HEK293 (cell line): ENCODE measurements around the gene BCL7A.
"Not testable (repeated sequence)": the region's sequence is repeated elsewhere in the genome, so short reads cannot be mapped to it uniquely, and the experiment has no call there.

Source experiments
- CTCF ChIA-PET: fragments of 350-600 bp; formaldehyde crosslinking; extraction: SDS; loops from one replicate; lab custom pipeline; 2021; ENCODE audit warnings: antibody characterized with exemption; lab: Yijun Ruan, JAX
- POLR2A ChIA-PET: fragments of 300-600 bp; formaldehyde crosslinking; extraction: SDS; loops from one replicate; lab custom pipeline; 2020; ENCODE audit warnings: antibody characterized with exemption, inconsistent platforms; lab: Yijun Ruan, JAX
- H3K27ac ChIP-seq: fragments of 200-500 bp; sonication (Bioruptor generic); 2 replicates; pipeline ENCODE4 v1.5.1; 2014; ENCODE audit warnings: low read depth, low read length, control low read depth, inconsistent platforms; ENCODE audit errors: extremely low read depth
- H3K36me3 ChIP-seq, 2 experiments: fragments of 200-500 bp in 1 of 2; sonication (Bioruptor generic) in 1 of 2; 1 replicate in 1 of 2; 2 replicates in 1 of 2; pipeline ENCODE4 v1.5.1; 2014 to 2017; ENCODE audit warnings: inconsistent platforms in 2 of 2, low read length in 2 of 2; ENCODE audit not compliant: control insufficient read depth in 2 of 2, insufficient read depth in 1 of 2
- H3K4me1 ChIP-seq: fragments of 200-500 bp; sonication (Bioruptor generic); 2 replicates; pipeline ENCODE4 v1.5.1; 2014; ENCODE audit warnings: mild to moderate bottlenecking, low read length, inconsistent platforms; ENCODE audit not compliant: control insufficient read depth, insufficient read depth
- H3K4me3 ChIP-seq: 2 replicates; pipeline ENCODE4 v1.5.1; 2011; ENCODE audit warnings: low read depth, mild to moderate bottlenecking, control low read depth, low read length, moderate library complexity
- H3K9me3 ChIP-seq: fragments of 200-500 bp; sonication (Bioruptor generic); 2 replicates; pipeline ENCODE4 v1.5.1; 2014; ENCODE audit warnings: low read depth, low read length, inconsistent platforms; ENCODE audit not compliant: control insufficient read depth, insufficient read depth
- BCL6B ChIP-seq: fragments of 450-650 bp; formaldehyde crosslinking; IDR thresholded peaks from 2 replicates; pipeline ENCODE4 v1.5.1; 2017; ENCODE audit warnings: missing biosample characterization, missing genetic modification characterization
- EGR2 ChIP-seq: fragments of 450-650 bp; formaldehyde crosslinking; IDR thresholded peaks from 2 replicates; pipeline ENCODE4 v1.5.1; 2016; ENCODE audit warnings: low read depth, missing biosample characterization, missing genetic modification characterization
- ELK4 ChIP-seq: IDR thresholded peaks from 2 replicates; pipeline ENCODE4 v1.6.1; 2011; ENCODE audit warnings: mild to moderate bottlenecking, low read depth, low read length, borderline replicate concordance
- GLIS1 ChIP-seq: fragments of 450-650 bp; formaldehyde crosslinking; IDR thresholded peaks from 2 replicates; pipeline ENCODE4 v1.5.1; 2016; ENCODE audit warnings: missing biosample characterization, missing genetic modification characterization
- KLF10 ChIP-seq: fragments of 450-650 bp; IDR thresholded peaks from 2 replicates; pipeline ENCODE4 v1.5.1; 2018; ENCODE audit warnings: missing biosample characterization, mild to moderate bottlenecking, missing genetic modification characterization
- MEIS1 ChIP-seq: sonication (generic); formaldehyde crosslinking; IDR thresholded peaks from 2 replicates; pipeline ENCODE4 v1.8.1; 2022; ENCODE audit warnings: missing genetic modification reagents, mild to moderate bottlenecking, borderline replicate concordance
- OSR2 ChIP-seq: fragments of 450-650 bp; formaldehyde crosslinking; IDR thresholded peaks from 2 replicates; pipeline ENCODE4 v1.5.1; 2016; ENCODE audit warnings: missing biosample characterization, missing genetic modification characterization
- REPIN1 ChIP-seq: fragments of 450-650 bp; formaldehyde crosslinking; IDR thresholded peaks from 2 replicates; pipeline ENCODE4 v1.5.1; 2017; ENCODE audit warnings: missing biosample characterization, missing genetic modification characterization, low read depth
- ZBTB17 ChIP-seq: fragments of 450-650 bp; formaldehyde crosslinking; IDR thresholded peaks from 2 replicates; pipeline ENCODE4 v1.5.1; 2016; ENCODE audit warnings: missing biosample characterization, missing genetic modification characterization
- ZFP3 ChIP-seq: fragments of 450-650 bp; formaldehyde crosslinking; IDR thresholded peaks from 2 replicates; pipeline ENCODE4 v1.5.1; 2016; ENCODE audit warnings: low read depth, missing biosample characterization, missing genetic modification characterization
- ZFP69B ChIP-seq: fragments of 450-650 bp; formaldehyde crosslinking; IDR thresholded peaks from 2 replicates; pipeline ENCODE4 v1.5.1; 2016; ENCODE audit warnings: missing biosample characterization, missing genetic modification characterization
- ZIC2 ChIP-seq: fragments of 450-650 bp; formaldehyde crosslinking; IDR thresholded peaks from 2 replicates; pipeline ENCODE4 v1.5.1; 2016; ENCODE audit warnings: missing biosample characterization, missing genetic modification characterization
- ZNF138 ChIP-seq: fragments of 450-650 bp; formaldehyde crosslinking; IDR thresholded peaks from 2 replicates; pipeline ENCODE4 v1.5.1; 2016; ENCODE audit warnings: missing biosample characterization, missing genetic modification characterization, borderline replicate concordance
- ZNF146 ChIP-seq: fragments of 450-650 bp; formaldehyde crosslinking; IDR thresholded peaks from 2 replicates; pipeline ENCODE4 v1.5.1; 2016; ENCODE audit warnings: missing biosample characterization, missing genetic modification characterization
- ZNF18 ChIP-seq: fragments of 450-650 bp; formaldehyde crosslinking; IDR thresholded peaks from 2 replicates; pipeline ENCODE4 v1.5.1; 2016; ENCODE audit warnings: missing biosample characterization, missing genetic modification characterization
- ZNF2 ChIP-seq: fragments of 450-650 bp; formaldehyde crosslinking; IDR thresholded peaks from 2 replicates; pipeline ENCODE4 v1.5.1; 2016; ENCODE audit warnings: missing biosample characterization, missing genetic modification characterization
- ZNF394 ChIP-seq: fragments of 450-650 bp; formaldehyde crosslinking; IDR thresholded peaks from 2 replicates; pipeline ENCODE4 v1.5.1; 2016; ENCODE audit warnings: missing biosample characterization, missing genetic modification characterization, mild to moderate bottlenecking, moderate library complexity, borderline replicate concordance
- ZNF692 ChIP-seq: fragments of 450-650 bp; formaldehyde crosslinking; IDR thresholded peaks from 2 replicates; pipeline ENCODE4 v1.5.1; 2016; ENCODE audit warnings: missing biosample characterization, missing genetic modification characterization
- ZNF701 ChIP-seq: fragments of 450-650 bp; formaldehyde crosslinking; IDR thresholded peaks from 2 replicates; pipeline ENCODE4 v1.5.1; 2016; ENCODE audit warnings: missing biosample characterization, missing genetic modification characterization
- ZNF777 ChIP-seq: fragments of 450-650 bp; formaldehyde crosslinking; IDR thresholded peaks from 2 replicates; pipeline ENCODE4 v1.5.1; 2017; ENCODE audit warnings: missing biosample characterization, missing genetic modification characterization, borderline replicate concordance
- ZNF785 ChIP-seq: fragments of 450-650 bp; formaldehyde crosslinking; IDR thresholded peaks from 2 replicates; pipeline ENCODE4 v1.5.1; 2016; ENCODE audit warnings: missing biosample characterization, missing genetic modification characterization
- ZSCAN16 ChIP-seq: fragments of 450-650 bp; formaldehyde crosslinking; IDR thresholded peaks from 2 replicates; pipeline ENCODE4 v1.5.1; 2016; ENCODE audit warnings: missing biosample characterization, missing genetic modification characterization

BCL7A gene

DNA sequence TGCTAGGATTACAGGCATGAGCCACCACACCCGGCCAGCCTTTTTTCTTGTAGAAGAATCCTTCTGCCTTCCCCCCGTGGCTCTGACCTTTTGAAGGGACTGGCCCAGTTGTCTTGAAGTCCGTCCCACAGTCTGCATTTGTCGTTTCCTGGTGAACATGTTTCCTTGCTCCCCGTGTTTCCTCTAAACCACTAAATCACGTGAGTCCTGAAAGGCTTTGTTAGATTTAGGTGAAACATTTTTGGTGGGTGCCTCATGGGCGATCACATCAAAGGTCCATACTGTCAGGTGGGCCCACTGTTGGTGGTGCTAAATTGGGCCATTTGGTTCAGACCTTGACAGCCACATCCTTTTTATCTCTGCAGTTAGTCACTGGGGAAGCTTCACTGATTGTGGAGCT lies 83.2 kb downstream of the BCL7A start:
- CTCF ChIA-PET: interaction anchor here (0.6 kb wide), 1 partner anchor 312 kb away, joined by 4 read pairs; no protein-coding TSS in a partner anchor
- TF ChIP-seq ZNF777 (tag by site-specific recombination): no peak
- TF ChIP-seq ZNF692 (tag by site-specific recombination): 0 out of 2 replicates have a peak, but pooled peaks have one; percentile 16
- no peak for TF ChIP-seq MEIS1
- no peak for TF ChIP-seq KLF10 (tag by site-specific recombination)
- TF ChIP-seq ZNF18 (tag by site-specific recombination): no peak
- no peak for TF ChIP-seq ZNF138 (tag by site-specific recombination)
- TF ChIP-seq, all 188 proteins: peak for 1
- POLR2A ChIA-PET: interaction anchor here (0.7 kb wide), 1 partner anchor 59 kb away, joined by 3 read pairs; no protein-coding TSS in a partner anchor
- H3K4me3 ChIP-seq: no peak overlapping the region
- H3K36me3 ChIP-seq: no peaks in the 10 kb centered on the region; a peak in 1 of 3 replicates
- H3K27ac ChIP-seq: no peak overlapping the region
- peaks cover 10% of the 10 kb centered on the region for H3K4me1 ChIP-seq
- H3K9me3 ChIP-seq: no peaks in the 10 kb centered on the region

- H3K4me3 ChIP-seq, POLR2A ChIA-PET, H3K9me3 ChIP-seq, H3K36me3 ChIP-seq, H3K27ac ChIP-seq, H3K4me1 ChIP-seq: not testable (repeated sequence)
- CTCF ChIA-PET: interaction anchor here (0.6 to 0.9 kb wide), 4 partner anchors 11 to 73 kb away, joined by 3 to 6 read pairs (median 4); no protein-coding TSS in a partner anchor
Observed at GRCh38 chr12:122105496-122105895, 83.8 kb downstream of the BCL7A start.

- H3K4me3 ChIP-seq: no peak overlapping the region
- no peaks in the 10 kb centered on the region; a peak in 1 of 3 replicates for H3K36me3 ChIP-seq
- CTCF ChIA-PET: interaction anchor here (0.8 to 0.9 kb wide), 2 partner anchors 17 to 22 kb away, joined by 3 to 4 read pairs; no protein-coding TSS in a partner anchor
- peaks cover 6% of the 10 kb centered on the region; the same call in 1 of the 2 replicates for H3K4me1 ChIP-seq
- no peaks in the 10 kb centered on the region for H3K9me3 ChIP-seq
- POLR2A ChIA-PET: interaction anchor here (0.6 kb wide), 1 partner anchor 197 kb away, joined by 5 read pairs; no protein-coding TSS in a partner anchor
- H3K27ac ChIP-seq: no peak overlapping the region
- TF ChIP-seq ZBTB17 (tag by site-specific recombination) (no peak), ZNF701 (tag by site-specific recombination) (no peak), ZIC2 (tag by site-specific recombination) (peak; percentile 94), REPIN1 (tag by site-specific recombination) (no peak), OSR2 (peak; percentile 33; the same call in 1 of the 2 replicates), GLIS1 (tag by site-specific recombination) (peak; percentile 72), ZFP69B (peak; percentile 53; the same call in 1 of the 2 replicates), ZNF2 (tag by site-specific recombination) (no peak)
Observed at GRCh38 chr12:122106843-122107242, 85.2 kb downstream of the BCL7A start.

- no peak overlapping the region for H3K4me3 ChIP-seq
- H3K9me3 ChIP-seq: no peaks in the 10 kb centered on the region
- ChIA-PET POLR2A (interaction anchor here (0.6 kb wide), 1 partner anchor 198 kb away, joined by 5 read pairs; no protein-coding TSS in a partner anchor), CTCF (interaction anchor here (0.8 to 0.9 kb wide), 2 partner anchors 16 to 21 kb away, joined by 3 to 4 read pairs; no protein-coding TSS in a partner anchor)
- no peak overlapping the region for H3K27ac ChIP-seq
- H3K36me3 ChIP-seq: no peaks in the 10 kb centered on the region; a peak in 1 of 3 replicates
- peaks cover 6% of the 10 kb centered on the region; the same call in 1 of the 2 replicates for H3K4me1 ChIP-seq
- no peak for TF ChIP-seq ZFP3
- TF ChIP-seq BCL6B (tag by site-specific recombination): no peak
- TF ChIP-seq ZNF146 (tag by site-specific recombination): no peak
- TF ChIP-seq ZNF785 (tag by site-specific recombination): no peak
- TF ChIP-seq ZNF394 (tag by site-specific recombination): no peak
- no peak for TF ChIP-seq ZSCAN16
- no peak for TF ChIP-seq EGR2 (tag by site-specific recombination)
- no peak for TF ChIP-seq ELK4
Observed at GRCh38 chr12:122107261-122107660, 85.6 kb downstream of the BCL7A start.
